ENCODE measurements around the gene ADD1. TPM values are rescaled to one million over a fixed set of nuclear protein-coding genes. Genes with fewer than 3 reads are reported as not detected.

Gene ADD1
- 131 and 140 TPM in 2 replicates for total RNA-seq (ENCODE audit: low replicate concordance)

GRCh38 chr4:2843263-2843940 is at the start of gene ADD1:
Gene ADD1 (plus strand): TSS chr4:2843844. CDS start chr4:2875916, 32,072 bp downstream.
- peak within 1 kb of the TSS; percentile 9 for H3K27ac ChIP-seq

GRCh38 chr4:2794486-2795299 is 49.0 kb upstream of the ADD1 start:
- H3K27ac ChIP-seq, result no peak overlapping the region
- H3K9ac ChIP-seq, result no peak overlapping the region
- Mint-ChIP-seq H3K4me1 (peaks cover 12% of the 10 kb centered on the region), H3K36me3 (no peaks in the 10 kb centered on the region), H3K9me3 (no peaks in the 10 kb centered on the region), H3K27ac (no peak overlapping the region), H3K4me3 (peak overlapping the region; percentile 86), H3K27me3 (ENCODE audit: insufficient read depth, low read depth) (peaks cover 11% of the 10 kb centered on the region)
- no peak overlapping the region for H3K4me3 ChIP-seq
- no peaks in the 10 kb centered on the region for H4K20me1 ChIP-seq (ENCODE audit: low read depth)
- no peaks in the 10 kb centered on the region for H3K36me3 ChIP-seq
- H3F3A ChIP-seq (ENCODE audit: low read depth), result peaks cover 5% of the 10 kb centered on the region
- no peak for TF ChIP-seq CTCF (IDR thresholded peaks at IDR 0.05)
- no peak for TF ChIP-seq EZH2phosphoT487 (IDR thresholded peaks at IDR 0.05)
- TF ChIP-seq EZH2 (IDR thresholded peaks at IDR 0.05), result no peak
- H3K4me1 ChIP-seq, result no peaks in the 10 kb centered on the region
- H3K27me3 ChIP-seq, result peaks cover 32% of the 10 kb centered on the region
- peak; percentile 1 for DNase-seq (ENCODE audit: low spot score)
- no peak overlapping the region for H3K4me2 ChIP-seq
- H2AFZ ChIP-seq (replicated peaks), result no peak overlapping the region
- H3K79me2 ChIP-seq (ENCODE audit: low read depth), result no peaks in the 10 kb centered on the region
- H3K9me3 ChIP-seq (ENCODE audit: low read depth), result no peaks in the 10 kb centered on the region

More at GRCh38 chr4:2843263-2843940, at the start of gene ADD1:
- H3K27me3 Mint-ChIP-seq (ENCODE audit: insufficient read depth, low read depth), result no peaks in the 10 kb centered on the region
- peaks cover 5% of the 10 kb centered on the region for H3K36me3 Mint-ChIP-seq
- H3K4me1 Mint-ChIP-seq, result peaks cover 35% of the 10 kb centered on the region
- Histone ChIP-seq H3K4me2 (peak within 1 kb of the TSS; percentile 95), H3K4me3 (peak within 1 kb of the TSS; percentile 92), H2AFZ (replicated peaks) (peak within 1 kb of the TSS; percentile 80), H4K20me1 (ENCODE audit: low read depth) (peaks cover 39% of the 10 kb centered on the region), H3K79me2 (ENCODE audit: low read depth) (peaks cover 43% of the 10 kb centered on the region), H3F3A (ENCODE audit: low read depth) (peaks cover 18% of the 10 kb centered on the region), H3K9ac (peak within 1 kb of the TSS; percentile 86), H3K9me3 (ENCODE audit: low read depth) (no peaks in the 10 kb centered on the region), H3K4me1 (peaks cover 5% of the 10 kb centered on the region), H3K36me3 (peaks cover 3% of the 10 kb centered on the region), H3K27me3 (no peaks in the 10 kb centered on the region)
- H3K4me3 Mint-ChIP-seq, result peak within 1 kb of the TSS; percentile 96
- peak; percentile 96 for DNase-seq (ENCODE audit: low spot score)
- H3K9me3 Mint-ChIP-seq, result peaks cover 7% of the 10 kb centered on the region
- TF ChIP-seq EZH2phosphoT487 (IDR thresholded peaks at IDR 0.05) (no peak), EZH2 (IDR thresholded peaks at IDR 0.05) (no peak), CTCF (IDR thresholded peaks at IDR 0.05) (no peak)
- peak within 1 kb of the TSS; percentile 26 for H3K27ac Mint-ChIP-seq

GRCh38 chr4:2795300-2795892 is 48.2 kb upstream of the ADD1 start:
- no peaks in the 10 kb centered on the region for H3K36me3 ChIP-seq
- H3K27ac ChIP-seq, result no peak overlapping the region
- peaks cover 2% of the 10 kb centered on the region for H3K4me1 ChIP-seq
- Mint-ChIP-seq H3K4me3 (no peak overlapping the region), H3K4me1 (peaks cover 12% of the 10 kb centered on the region), H3K36me3 (no peaks in the 10 kb centered on the region), H3K27me3 (ENCODE audit: insufficient read depth, low read depth) (peaks cover 11% of the 10 kb centered on the region), H3K27ac (no peak overlapping the region), H3K9me3 (no peaks in the 10 kb centered on the region)
- no peak overlapping the region for H3K9ac ChIP-seq
- H3K9me3 ChIP-seq (ENCODE audit: low read depth), result no peaks in the 10 kb centered on the region
- peak; percentile 1 for DNase-seq (ENCODE audit: low spot score)
- peaks cover 32% of the 10 kb centered on the region for H3K27me3 ChIP-seq
- H3K4me2 ChIP-seq, result no peak overlapping the region
- TF ChIP-seq CTCF (IDR thresholded peaks at IDR 0.05), result no peak
- no peak for TF ChIP-seq EZH2 (IDR thresholded peaks at IDR 0.05)
- no peak for TF ChIP-seq EZH2phosphoT487 (IDR thresholded peaks at IDR 0.05)
- no peaks in the 10 kb centered on the region for H4K20me1 ChIP-seq (ENCODE audit: low read depth)
- H3K4me3 ChIP-seq, result no peak overlapping the region
- no peak overlapping the region for H2AFZ ChIP-seq (replicated peaks)
- no peaks in the 10 kb centered on the region for H3K79me2 ChIP-seq (ENCODE audit: low read depth)
- H3F3A ChIP-seq (ENCODE audit: low read depth), result peaks cover 5% of the 10 kb centered on the region

Measured in neural progenitor cell (in vitro differentiated cells).